IPS-20b (cell line): ENCODE results near the gene ANTKMT.

ENCODE experiments used
- H3K27ac ChIP-seq: one replicate; pipeline ENCODE4 v1.5.1; 2013; ENCODE audit warnings: low read length
- H3K27me3 ChIP-seq: 2 replicates; pipeline ENCODE4 v1.6.1; 2013; ENCODE audit warnings: mild to moderate bottlenecking, low read length, inconsistent platforms; ENCODE audit not compliant: insufficient read depth
- H3K36me3 ChIP-seq: 2 replicates; pipeline ENCODE4 v1.6.1; 2013; ENCODE audit warnings: low read depth, mild to moderate bottlenecking, inconsistent platforms, low read length, moderate library complexity; ENCODE audit not compliant: insufficient read depth
- H3K4me1 ChIP-seq: 2 replicates; pipeline ENCODE4 v1.6.1; 2013; ENCODE audit warnings: mild to moderate bottlenecking, control low read depth, inconsistent platforms, low read length, moderate library complexity; ENCODE audit not compliant: insufficient read depth
- H3K4me3 ChIP-seq: 2 replicates; pipeline ENCODE4 v1.5.1; 2013; ENCODE audit warnings: mild to moderate bottlenecking, low read length, inconsistent platforms
- H3K9ac ChIP-seq: 2 replicates; pipeline ENCODE4 v1.6.1; 2013; ENCODE audit warnings: low read depth, mild to moderate bottlenecking, inconsistent platforms, low read length, moderate library complexity
- H3K9me3 ChIP-seq: 2 replicates; pipeline ENCODE4 v1.6.1; 2013; ENCODE audit warnings: mild to moderate bottlenecking, low read depth, low read length, inconsistent platforms; ENCODE audit not compliant: insufficient read depth

Gene ANTKMT

DNA sequence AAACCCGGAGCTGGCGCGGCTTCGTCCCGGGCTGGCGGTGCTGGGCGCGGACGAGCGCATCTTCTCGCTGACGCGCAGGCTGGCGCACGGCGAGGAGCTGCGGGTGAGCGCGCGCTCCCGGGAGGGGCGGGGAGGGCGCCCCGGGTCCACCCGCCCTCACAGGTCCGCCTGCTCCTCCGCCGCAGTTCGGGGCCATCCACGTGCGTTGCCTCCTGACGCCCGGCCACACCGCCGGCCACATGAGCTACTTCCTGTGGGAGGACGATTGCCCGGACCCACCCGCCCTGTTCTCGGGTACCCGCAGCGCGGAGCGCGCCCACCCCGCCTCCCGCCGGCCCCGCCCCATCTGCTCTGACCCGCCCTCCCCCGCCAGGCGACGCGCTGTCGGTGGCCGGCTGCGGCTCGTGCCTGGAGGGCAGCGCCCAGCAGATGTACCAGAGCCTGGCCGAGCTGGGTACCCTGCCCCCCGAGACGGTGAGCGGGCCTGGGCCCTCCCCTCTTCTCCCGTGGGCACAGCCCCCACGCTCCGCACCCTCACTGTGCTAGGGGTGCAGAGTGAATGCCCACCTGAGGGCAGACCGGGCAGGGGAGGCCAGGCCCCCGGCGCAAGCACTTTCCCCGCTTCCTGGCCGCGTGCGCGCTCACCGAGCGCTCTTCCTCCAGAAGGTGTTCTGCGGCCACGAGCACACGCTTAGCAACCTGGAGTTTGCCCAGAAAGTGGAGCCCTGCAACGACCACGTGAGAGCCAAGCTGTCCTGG, 7.4 kb downstream of the ANTKMT start:
- Histone ChIP-seq H3K27me3 (peaks cover 25% of the 10 kb centered on the region), H3K4me3 (peak overlapping the region; percentile 63), H3K9ac (no peak overlapping the region), H3K9me3 (no peaks in the 10 kb centered on the region), H3K36me3 (peaks cover 2% of the 10 kb centered on the region), H3K4me1 (no peaks in the 10 kb centered on the region), H3K27ac (no peak overlapping the region)

DNA sequence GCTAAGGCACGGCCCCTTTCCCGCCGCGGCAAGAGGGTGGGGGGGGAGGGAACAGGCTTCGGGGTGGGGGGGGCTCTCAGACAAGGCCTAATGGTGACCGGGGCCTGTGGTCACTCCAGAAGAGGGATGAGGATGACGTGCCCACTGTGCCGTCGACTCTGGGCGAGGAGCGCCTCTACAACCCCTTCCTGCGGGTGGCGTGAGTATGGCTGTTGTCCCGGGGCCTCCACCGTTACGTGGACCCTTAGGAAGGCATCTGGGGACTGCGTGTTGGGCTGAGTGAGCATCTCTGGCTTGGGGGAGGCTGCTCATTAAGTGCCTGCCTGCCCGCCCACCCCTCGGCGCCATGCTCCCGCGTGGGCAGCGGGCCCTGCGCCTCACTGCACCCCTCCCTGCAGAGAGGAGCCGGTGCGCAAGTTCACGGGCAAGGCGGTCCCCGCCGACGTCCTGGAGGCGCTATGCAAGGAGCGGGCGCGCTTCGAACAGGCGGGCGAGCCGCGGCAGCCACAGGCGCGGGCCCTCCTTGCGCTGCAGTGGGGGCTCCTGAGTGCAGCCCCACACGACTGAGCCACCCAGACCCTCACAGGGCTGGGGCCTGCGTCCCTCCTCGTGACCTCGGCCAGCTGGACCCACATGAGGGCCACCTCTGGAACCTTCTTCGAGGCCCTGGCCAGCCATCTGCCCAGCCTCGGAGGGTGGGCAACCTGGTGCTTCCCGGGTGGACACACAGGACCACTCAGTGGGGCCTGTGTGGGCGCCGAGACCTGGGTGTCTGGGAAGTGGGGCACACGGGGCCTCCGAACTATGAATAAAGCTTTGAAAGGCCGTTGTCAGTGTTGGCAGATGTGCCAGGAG, 8.2 kb downstream of the ANTKMT start:
- peak overlapping the region; percentile 63; the same call in 1 of the 2 replicates for H3K4me3 ChIP-seq

DNA sequence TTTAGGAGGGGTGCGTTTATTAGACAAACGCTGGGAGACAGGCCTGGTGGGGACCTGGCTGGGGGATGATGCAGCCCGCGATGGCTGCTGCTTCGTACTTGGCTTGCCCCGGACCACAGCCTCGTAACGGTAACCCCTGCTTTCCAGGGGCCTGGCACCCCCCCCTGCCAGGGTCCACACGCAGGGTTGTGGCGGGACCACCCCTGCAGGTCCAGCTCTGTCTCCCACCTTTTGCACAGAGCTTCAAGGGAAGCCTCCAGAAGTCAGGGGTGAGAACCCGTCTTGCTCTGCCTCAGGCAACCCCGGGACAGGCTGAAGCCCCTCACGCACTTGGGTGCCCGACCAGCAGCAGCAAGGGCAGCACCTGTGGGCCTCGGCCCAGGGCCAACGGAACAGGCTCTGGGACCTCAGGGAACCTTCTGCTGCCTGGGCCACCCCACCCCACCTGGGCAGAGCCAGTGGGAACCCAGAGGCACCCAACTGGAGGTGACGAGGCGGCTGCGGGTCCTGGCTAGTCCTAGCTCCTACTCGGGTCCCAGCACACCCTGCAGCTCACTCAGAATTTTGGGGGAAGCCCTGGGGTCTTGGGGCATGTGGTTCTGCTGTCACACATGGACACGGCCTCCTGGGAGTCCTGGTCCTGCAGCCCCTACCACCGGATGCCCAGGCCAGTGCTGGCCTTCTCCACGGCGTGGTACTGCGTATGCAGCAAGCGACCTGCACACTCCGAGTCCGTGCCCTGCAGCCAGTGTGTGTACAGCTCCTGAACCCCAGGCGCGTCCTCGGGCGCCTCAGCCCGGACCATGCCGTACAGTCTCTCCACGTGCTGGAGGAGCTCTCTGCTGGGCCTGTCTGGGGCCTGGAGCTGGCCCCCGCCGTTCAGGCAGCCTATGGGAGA, 9.1 kb downstream of the ANTKMT start:
- H3K4me1 ChIP-seq, result no peaks in the 10 kb centered on the region
- no peak overlapping the region for H3K27ac ChIP-seq
- peaks cover 5% of the 10 kb centered on the region for H3K36me3 ChIP-seq
- no peak overlapping the region for H3K9ac ChIP-seq
- no peak overlapping the region for H3K4me3 ChIP-seq
- peaks cover 23% of the 10 kb centered on the region for H3K27me3 ChIP-seq
- no peaks in the 10 kb centered on the region for H3K9me3 ChIP-seq

More for the DNA sequence above, 8.2 kb downstream of the ANTKMT start:
- Histone ChIP-seq H3K36me3 (peaks cover 5% of the 10 kb centered on the region), H3K9me3 (no peaks in the 10 kb centered on the region), H3K27me3 (peaks cover 25% of the 10 kb centered on the region), H3K4me1 (no peaks in the 10 kb centered on the region), H3K27ac (no peak overlapping the region), H3K9ac (no peak overlapping the region)

DNA sequence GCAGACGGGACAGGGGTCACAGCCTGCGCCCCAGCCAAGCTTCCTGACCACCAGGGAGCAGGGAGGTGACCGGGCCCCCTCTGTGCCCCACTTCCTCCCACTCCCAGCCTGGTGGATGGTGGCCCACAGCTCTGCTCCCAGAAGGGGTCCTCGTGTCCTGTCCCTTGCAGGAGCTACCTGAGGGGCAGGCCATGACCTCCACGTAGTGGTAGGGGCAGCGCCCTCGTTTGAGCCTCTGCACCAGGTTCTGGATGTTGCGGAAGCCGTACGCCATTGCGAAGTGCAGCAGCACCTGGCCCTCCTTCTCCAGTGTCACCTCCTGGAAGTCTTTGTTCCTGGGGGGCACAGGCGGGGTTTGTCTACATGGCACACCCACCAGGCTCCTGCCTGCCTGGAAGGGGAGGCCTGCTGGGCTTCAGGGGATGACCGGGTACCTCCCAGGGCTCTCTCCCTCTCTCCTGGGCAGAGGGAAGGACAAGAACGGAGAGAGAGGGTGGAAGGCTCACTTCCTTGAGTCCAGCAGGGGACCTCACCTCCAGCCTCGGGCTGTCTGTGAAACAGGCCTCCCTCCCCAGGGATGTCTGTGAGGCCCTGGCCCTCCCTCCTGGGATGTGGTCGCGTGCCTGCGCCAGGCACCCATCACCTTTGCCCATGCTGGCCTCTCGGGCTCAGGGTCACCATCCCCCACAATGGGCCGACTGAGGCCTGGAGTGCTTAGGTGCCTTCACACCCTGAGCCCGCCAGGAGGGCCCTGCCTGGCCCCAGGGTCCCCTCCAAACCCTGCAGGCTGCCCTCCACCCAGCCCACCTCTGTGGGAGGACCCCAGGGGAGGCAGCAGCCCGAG, 9.9 kb downstream of the ANTKMT start:
- Histone ChIP-seq H3K4me3 (no peak overlapping the region), H3K9me3 (no peaks in the 10 kb centered on the region), H3K9ac (no peak overlapping the region), H3K27ac (no peak overlapping the region), H3K36me3 (peaks cover 5% of the 10 kb centered on the region), H3K27me3 (peaks cover 15% of the 10 kb centered on the region), H3K4me1 (no peaks in the 10 kb centered on the region)

DNA sequence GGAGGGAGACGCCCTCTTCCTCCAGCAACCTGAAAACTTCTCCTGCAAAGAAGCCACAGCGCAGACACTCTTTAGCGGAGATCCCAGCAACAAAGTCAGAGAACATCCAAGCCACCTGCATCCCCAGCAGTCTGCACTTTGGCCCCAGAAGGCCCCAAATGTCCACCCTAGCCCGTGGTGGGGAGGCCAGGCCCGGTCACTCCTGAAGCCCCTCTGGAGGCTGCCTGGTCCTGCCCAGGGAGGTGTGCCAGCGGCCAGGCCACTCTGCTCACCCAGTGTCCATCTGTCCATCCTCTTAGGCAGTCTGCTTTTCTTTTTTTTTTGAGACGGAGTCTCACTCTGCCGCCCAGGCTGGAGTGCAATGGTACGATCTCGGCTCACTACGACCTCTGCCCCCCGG, 11.4 kb downstream of the ANTKMT start:
- Histone ChIP-seq H3K4me1 (no peaks in the 10 kb centered on the region), H3K36me3 (peaks cover 15% of the 10 kb centered on the region), H3K27ac (no peak overlapping the region), H3K4me3 (no peak overlapping the region), H3K9ac (no peak overlapping the region), H3K27me3 (peaks cover 5% of the 10 kb centered on the region), H3K9me3 (no peaks in the 10 kb centered on the region)

DNA sequence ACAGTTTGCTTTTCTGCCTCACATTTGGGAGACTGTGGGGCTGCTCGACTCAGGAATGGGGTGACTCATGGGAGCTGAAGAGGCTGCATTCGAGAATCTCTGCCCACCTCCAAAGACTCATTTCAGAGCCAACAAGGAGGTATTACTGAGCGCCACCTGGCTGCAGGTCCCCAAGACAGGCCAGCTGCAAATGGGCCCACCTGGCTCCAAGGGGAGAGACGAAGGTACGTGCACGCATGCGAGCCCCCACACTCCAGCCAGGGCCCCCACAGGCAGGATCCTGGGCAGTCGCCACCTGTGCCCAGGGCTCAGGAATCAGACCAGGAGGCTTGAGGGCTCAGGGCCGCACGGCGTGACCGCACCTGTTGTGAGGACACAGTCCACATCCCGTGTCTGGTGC, 12.0 kb downstream of the ANTKMT start:
- no peaks in the 10 kb centered on the region; the same call in 1 of the 2 replicates for H3K27me3 ChIP-seq
- H3K27ac ChIP-seq, result no peak overlapping the region
- no peaks in the 10 kb centered on the region for H3K9me3 ChIP-seq
- no peak overlapping the region for H3K4me3 ChIP-seq
- peaks cover 15% of the 10 kb centered on the region for H3K36me3 ChIP-seq
- H3K9ac ChIP-seq, result no peak overlapping the region
- no peaks in the 10 kb centered on the region for H3K4me1 ChIP-seq

DNA sequence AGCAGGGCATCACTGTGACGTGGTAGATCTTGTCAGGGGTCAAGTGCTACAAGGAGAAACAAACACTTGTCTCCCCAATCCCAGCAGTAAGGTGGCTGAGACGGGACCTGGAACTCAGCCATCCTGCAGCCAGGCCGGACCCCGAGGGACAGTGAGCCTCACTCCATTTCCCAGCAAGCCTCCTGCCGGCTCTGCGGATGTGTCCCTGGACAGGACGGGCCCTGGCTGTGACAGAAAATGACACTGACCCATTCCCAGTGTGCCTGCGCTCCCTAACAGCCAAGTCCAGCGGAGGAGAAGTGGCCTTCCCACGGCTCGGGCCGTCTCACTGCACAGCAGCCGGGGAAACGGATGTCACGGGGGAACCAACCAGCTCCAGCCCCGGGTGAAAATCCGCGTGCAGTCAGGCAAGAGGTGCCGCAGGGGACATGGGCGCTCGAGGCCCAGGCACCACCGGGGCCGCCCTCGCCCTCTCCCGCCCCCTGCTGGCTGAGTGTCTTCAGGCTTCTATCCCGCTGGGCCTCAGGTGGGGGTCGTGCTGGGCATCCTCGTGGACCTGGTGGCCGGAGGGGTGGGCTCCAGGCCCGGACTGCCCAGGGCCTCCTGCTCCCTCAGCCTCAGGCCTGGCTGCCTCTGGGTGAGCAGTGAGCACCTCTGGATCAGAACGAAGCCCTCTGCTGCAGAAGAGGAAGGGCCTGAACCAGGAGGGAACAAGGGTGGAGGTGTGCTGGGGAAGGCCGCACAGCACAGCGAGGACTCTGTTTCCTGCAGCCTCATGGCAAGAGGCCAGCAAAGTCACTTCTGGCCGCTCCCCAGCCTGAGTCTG, 12.6 kb downstream of the ANTKMT start:
- H3K27me3 ChIP-seq, result no peaks in the 10 kb centered on the region; the same call in 1 of the 2 replicates
- H3K4me3 ChIP-seq, result no peak overlapping the region
- peaks cover 15% of the 10 kb centered on the region for H3K36me3 ChIP-seq
- no peak overlapping the region for H3K9ac ChIP-seq
- no peaks in the 10 kb centered on the region for H3K4me1 ChIP-seq
- no peak overlapping the region for H3K27ac ChIP-seq
- H3K9me3 ChIP-seq, result no peaks in the 10 kb centered on the region

DNA sequence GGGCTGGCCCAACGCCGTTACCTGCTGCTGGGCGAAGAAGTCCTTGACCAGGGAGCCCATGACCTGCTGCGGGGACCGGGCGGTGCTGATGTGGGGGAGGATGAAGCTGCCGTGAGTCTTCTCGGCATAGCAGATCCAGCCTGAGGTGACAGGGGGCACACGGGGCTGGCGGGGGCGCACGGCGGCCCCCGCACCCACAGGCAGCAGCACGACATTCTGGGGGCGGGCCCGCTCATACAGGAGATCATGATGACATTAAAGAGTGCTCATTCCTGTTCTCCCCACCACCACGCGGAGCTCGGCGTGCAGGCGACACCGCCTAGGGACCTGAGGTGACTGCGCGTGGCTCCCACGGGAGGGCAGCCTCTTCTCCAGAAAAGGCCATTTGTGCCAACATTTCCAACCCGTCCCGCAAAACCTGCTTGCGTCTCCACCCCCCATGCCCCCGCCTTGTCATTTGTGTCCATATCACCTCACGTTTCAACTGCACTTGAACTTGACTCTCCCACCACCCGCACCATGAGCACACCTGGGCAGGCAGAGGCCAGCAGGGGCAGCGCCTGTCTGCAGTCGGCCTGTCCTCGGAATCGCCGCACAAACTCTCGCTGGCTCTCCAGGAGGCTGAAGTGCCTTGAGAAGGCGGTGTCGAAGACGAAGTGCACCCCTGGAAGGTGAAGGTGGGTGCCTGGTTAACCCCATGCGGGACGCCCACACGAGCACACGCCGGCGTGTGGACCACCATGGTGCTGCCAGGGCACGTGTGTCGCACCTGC, 13.4 kb downstream of the ANTKMT start:
- Histone ChIP-seq H3K9ac (no peak overlapping the region), H3K36me3 (peaks cover 15% of the 10 kb centered on the region), H3K4me1 (no peaks in the 10 kb centered on the region), H3K4me3 (no peak overlapping the region), H3K27me3 (no peaks in the 10 kb centered on the region), H3K27ac (no peak overlapping the region), H3K9me3 (no peaks in the 10 kb centered on the region)

DNA sequence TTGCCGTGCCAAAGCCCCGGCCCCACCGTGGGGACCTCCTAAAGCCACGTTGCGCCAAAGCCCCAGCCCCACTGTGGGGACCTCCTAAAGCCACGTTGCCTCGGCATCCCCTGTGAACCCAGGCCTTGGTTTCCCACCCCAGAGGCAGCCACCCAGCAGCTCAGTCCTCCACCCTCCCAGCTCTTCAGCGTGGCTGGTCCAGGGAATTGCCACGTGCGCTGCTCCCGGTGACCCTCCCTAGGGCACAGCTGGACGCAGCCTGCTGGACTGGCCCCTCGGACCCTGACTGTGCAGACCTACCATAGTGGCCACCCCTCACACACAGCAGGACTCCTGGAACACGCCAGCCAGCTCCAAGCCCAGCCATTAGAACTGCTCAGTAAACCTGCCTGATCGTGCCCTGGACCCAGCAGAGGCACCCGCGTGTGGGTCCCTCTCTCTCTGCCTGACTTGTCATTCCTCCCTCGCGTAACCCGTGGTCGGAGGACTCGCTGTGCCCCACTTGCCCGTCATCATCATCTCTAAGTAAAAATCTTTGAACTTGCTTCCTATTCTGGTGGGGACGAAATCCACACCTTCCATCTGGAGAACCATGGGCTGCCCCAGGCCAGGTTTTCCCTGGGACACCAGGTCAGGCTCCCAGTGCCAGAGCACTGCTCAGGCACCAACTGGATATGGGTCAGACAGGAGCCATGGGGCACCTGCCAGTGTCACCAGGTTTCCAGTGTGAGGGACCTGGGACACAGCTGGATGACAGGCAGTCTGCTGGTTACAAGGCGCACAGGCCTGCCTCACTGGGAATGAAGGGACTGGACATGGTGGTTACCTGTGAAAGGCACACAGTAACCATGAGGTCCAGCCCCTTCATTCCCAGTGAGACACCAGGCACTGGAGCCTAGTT, 14.3 kb downstream of the ANTKMT start:
- H3K9me3 ChIP-seq, result no peaks in the 10 kb centered on the region
- no peaks in the 10 kb centered on the region for H3K4me1 ChIP-seq
- H3K9ac ChIP-seq, result no peak overlapping the region
- peaks cover 15% of the 10 kb centered on the region for H3K36me3 ChIP-seq
- no peaks in the 10 kb centered on the region for H3K27me3 ChIP-seq
- no peak overlapping the region for H3K27ac ChIP-seq
- no peak overlapping the region for H3K4me3 ChIP-seq
